Measurements from ENCODE around the gene SLC30A4. TPM values are rescaled to one million over a fixed set of nuclear protein-coding genes. Genes with fewer than 3 reads are reported as not detected.

Gene SLC30A4, protein sequence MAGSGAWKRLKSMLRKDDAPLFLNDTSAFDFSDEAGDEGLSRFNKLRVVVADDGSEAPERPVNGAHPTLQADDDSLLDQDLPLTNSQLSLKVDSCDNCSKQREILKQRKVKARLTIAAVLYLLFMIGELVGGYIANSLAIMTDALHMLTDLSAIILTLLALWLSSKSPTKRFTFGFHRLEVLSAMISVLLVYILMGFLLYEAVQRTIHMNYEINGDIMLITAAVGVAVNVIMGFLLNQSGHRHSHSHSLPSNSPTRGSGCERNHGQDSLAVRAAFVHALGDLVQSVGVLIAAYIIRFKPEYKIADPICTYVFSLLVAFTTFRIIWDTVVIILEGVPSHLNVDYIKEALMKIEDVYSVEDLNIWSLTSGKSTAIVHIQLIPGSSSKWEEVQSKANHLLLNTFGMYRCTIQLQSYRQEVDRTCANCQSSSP
- total RNA-seq = 1 to 10 TPM; 5.1 to 6.1 TPM
- 1 to 10 TPM; 6.7 to 7.6 (median 6.9) TPM for polyA plus RNA-seq (ENCODE audit: insufficient read length in 6 of 6)
- long read RNA-seq, donor 1, full-length matches to known transcripts = 2 of 2 reads
- long read RNA-seq, donor 1, partial matches to known transcripts = 0 of 2 reads
- long read RNA-seq, donor 1, other reads (novel, unspliced or antisense) = 0 of 2 reads
- long read RNA-seq, donor 2, full-length matches to known transcripts = 1 of 1 reads
- long read RNA-seq, donor 2, partial matches to known transcripts = 0 of 1 reads
- long read RNA-seq, donor 2, other reads (novel, unspliced or antisense) = 0 of 1 reads
- long read RNA-seq, donor 3, full-length matches to known transcripts = 1 of 1 reads
- long read RNA-seq, donor 3, partial matches to known transcripts = 0 of 1 reads
- long read RNA-seq, donor 3, other reads (novel, unspliced or antisense) = 0 of 1 reads
- long read RNA-seq, donor 4, partial matches to known transcripts = 2 of 4 reads
- long read RNA-seq, donor 4, other reads (novel, unspliced or antisense) = 2 of 4 reads
- long read RNA-seq, donor 5, full-length matches to known transcripts = 2 of 2 reads
- long read RNA-seq, donor 5, partial matches to known transcripts = 0 of 2 reads
- long read RNA-seq, donor 5, other reads (novel, unspliced or antisense) = 0 of 2 reads
- long read RNA-seq, donor 6, full-length matches to known transcripts = 1 of 1 reads
- long read RNA-seq, donor 6, partial matches to known transcripts = 0 of 1 reads
- long read RNA-seq, donor 6, other reads (novel, unspliced or antisense) = 0 of 1 reads
- long read RNA-seq, donor 7 = 0 reads
- long read RNA-seq, donor 8, full-length matches to known transcripts = 2 of 113 reads
- long read RNA-seq, donor 8, partial matches to known transcripts = 94 of 113 reads
- long read RNA-seq, donor 8, other reads (novel, unspliced or antisense) = 17 of 113 reads
- long read RNA-seq, donor 9 = 0 reads
- long read RNA-seq, donor 10, partial matches to known transcripts = 0 of 1 reads
- long read RNA-seq, donor 10, other reads (novel, unspliced or antisense) = 1 of 1 reads
- long read RNA-seq, donor 11 = 0 reads
- long read RNA-seq, donor 12 = 0 reads

DNA sequence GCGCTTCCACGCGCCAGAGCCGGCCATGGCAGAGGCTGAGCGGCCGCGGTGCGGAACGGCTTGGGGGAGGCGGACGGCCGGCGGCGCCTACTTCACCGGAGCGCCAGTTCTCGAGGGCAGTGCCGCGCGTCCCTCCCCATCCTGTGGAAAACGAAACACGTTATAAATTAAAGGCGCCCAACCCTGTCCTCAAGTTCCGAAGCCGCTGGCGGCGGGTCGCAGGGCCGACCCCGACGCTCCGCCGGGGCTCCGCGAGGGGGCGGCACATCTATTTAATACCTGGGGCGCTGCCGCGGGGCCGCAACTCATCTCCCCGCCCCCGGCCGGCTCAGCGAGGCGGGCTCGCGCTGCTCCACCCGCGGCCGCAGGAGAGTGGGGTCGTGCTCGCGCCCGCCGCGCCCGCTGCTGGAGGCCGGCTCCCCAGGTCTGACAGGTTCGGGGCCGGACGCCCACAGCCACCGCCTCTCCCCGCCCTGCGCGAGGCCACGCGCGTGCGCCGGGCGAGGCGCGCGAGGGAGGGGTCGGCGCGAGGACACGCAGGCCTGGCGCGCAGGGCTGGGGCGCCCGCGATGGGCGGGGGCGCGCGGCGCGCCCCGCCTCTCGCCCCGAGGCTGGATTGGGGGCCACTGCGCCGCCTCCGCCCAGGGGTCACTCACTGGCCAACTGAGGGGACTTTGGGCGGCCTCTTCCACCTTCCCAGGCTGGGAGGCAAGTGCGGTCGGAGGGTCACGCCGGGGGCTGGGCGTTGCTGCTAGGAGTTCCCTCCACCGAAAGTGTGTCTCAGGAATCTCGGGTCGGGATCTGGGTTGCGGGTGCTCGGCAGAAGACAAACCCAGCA lies at the start of gene SLC30A4:
TSS of gene SLC30A4 (minus strand) at position 428 of the 838 bp plus-strand sequence. CDS start at position 27, 401 bp downstream.
- H3K27me3 ChIP-seq = peaks cover 0 to 44% of the 10 kb centered on the region in 2 donors
- H3K4me3 ChIP-seq = peak within 1 kb of the TSS; percentile 69 to 76
- intact Hi-C loops (cut with DNase I) = no loop called here
- H3K4me1 ChIP-seq = peaks cover 6 to 34% of the 10 kb centered on the region in 2 donors
- DNase-seq (peak; percentile 62 to 89 (median 77)), ATAC-seq (peak; percentile 94)
- peak within 1 kb of the TSS; percentile 69 to 74 for H3K27ac ChIP-seq
- TF ChIP-seq, protein P1, sequence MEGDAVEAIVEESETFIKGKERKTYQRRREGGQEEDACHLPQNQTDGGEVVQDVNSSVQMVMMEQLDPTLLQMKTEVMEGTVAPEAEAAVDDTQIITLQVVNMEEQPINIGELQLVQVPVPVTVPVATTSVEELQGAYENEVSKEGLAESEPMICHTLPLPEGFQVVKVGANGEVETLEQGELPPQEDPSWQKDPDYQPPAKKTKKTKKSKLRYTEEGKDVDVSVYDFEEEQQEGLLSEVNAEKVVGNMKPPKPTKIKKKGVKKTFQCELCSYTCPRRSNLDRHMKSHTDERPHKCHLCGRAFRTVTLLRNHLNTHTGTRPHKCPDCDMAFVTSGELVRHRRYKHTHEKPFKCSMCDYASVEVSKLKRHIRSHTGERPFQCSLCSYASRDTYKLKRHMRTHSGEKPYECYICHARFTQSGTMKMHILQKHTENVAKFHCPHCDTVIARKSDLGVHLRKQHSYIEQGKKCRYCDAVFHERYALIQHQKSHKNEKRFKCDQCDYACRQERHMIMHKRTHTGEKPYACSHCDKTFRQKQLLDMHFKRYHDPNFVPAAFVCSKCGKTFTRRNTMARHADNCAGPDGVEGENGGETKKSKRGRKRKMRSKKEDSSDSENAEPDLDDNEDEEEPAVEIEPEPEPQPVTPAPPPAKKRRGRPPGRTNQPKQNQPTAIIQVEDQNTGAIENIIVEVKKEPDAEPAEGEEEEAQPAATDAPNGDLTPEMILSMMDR (IDR thresholded peaks at IDR 0.05) = peak in 1 of 2 donors; percentile 18
- no peaks in the 10 kb centered on the region for H3K36me3 ChIP-seq
- no peaks in the 10 kb centered on the region for H3K9me3 ChIP-seq

DNA sequence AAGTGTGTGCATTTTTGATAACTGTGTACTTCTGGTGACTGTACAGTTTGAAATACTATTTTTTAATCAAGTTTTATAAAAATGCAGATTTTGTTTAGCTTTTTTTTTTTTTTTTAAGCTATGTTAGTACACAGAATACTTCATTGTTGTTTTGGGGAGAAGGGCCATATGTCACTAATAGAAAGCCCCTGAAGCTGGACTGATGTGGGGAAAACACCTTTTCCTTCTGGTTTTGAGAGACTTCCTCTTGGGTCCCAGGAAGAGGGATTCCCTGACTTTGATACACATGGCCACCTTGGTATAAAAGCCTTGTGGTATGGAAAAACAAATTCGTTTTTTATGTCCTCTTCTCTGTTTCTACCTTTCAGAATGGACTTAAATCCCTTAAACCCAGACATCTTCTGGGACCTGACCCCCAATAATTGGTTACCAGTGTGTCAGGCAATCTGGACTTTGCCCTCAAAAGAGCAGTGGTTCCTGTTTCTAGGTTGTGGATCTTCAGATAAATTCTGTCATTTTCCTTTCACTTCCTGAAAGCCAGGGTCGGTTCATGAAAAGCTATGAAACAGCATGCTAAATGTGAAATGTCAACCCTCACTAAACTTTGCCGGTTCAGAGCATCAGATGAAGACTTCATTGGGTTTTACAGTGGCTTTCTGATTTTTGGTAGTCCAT lies 33.5 kb upstream of the SLC30A4 start:
- Histone ChIP-seq H3K4me1 (no peaks in the 10 kb centered on the region), H3K9me3 (no peaks in the 10 kb centered on the region), H3K27ac (no peak overlapping the region), H3K36me3 (no peaks in the 10 kb centered on the region), H3K27me3 (peaks cover 0 to 12% of the 10 kb centered on the region in 2 donors), H3K4me3 (no peak overlapping the region)
- intact Hi-C loops (cut with DNase I) = no loop called here
- DNase-seq (no peak), ATAC-seq (no peak)
- TF ChIP-seq, protein P1 (IDR thresholded peaks at IDR 0.05) = no peak

DNA sequence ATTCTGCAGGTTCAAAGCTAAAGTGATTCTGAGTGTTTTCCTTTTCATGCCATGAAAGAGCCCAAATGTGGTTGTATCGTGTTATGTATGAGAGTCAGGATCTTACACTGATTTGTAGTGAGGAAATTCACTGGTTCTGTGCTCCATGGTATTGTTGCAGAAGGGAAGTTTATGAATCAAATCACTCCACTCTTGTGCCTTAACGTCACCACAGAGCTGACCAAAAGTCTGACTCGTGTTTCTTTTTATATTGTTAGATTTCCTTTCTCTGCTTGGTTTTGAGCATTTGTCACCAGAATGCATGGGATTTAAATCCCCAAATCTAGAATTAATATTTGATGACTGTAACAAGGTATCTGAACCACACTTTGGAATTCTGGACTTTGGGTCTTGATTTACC lies 29.1 kb upstream of the SLC30A4 start:
- H3K36me3 ChIP-seq = no peaks in the 10 kb centered on the region
- H3K4me3 ChIP-seq = no peak overlapping the region
- ATAC-seq (no peak), DNase-seq (no peak)
- no peaks in the 10 kb centered on the region for H3K27me3 ChIP-seq
- TF ChIP-seq, protein P1 (IDR thresholded peaks at IDR 0.05) = no peak
- no peaks in the 10 kb centered on the region for H3K9me3 ChIP-seq
- H3K4me1 ChIP-seq = no peaks in the 10 kb centered on the region
- no peak overlapping the region for H3K27ac ChIP-seq
- intact Hi-C loops (cut with DNase I) = no loop called here

DNA sequence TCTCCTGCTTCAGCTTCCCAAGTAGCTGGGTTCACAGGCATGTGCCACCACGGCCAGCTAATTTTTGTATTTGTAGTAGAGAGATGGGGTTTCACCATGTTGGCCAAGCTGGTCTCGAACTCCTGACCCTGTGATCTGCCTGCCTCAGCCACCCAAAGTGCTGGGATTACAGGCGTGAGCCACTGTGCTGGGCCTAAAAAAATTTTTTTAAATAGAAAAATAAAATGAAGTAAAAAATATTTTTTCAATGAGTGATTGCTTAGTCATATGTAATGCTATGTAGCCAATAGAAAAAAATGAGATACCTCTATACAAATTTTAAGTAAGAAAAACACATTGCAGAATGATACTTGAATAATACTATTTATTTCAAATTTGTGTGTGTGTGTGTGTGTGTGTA lies 27.9 kb upstream of the SLC30A4 start:
- H3K36me3 ChIP-seq = no peaks in the 10 kb centered on the region
- no peak for ATAC-seq
- intact Hi-C loops (cut with DNase I) = no loop called here

More for the DNA sequence above, 27.9 kb upstream of the SLC30A4 start:
- TF ChIP-seq, protein P1 (IDR thresholded peaks at IDR 0.05) = no peak
- Histone ChIP-seq H3K4me1 (no peaks in the 10 kb centered on the region), H3K27ac (no peak overlapping the region), H3K9me3 (no peaks in the 10 kb centered on the region), H3K4me3 (no peak overlapping the region), H3K27me3 (no peaks in the 10 kb centered on the region)
- DNase-seq = no peak

All from left lung (tissue), 14 donors.